Measurements from ENCODE around the gene MRGPRX3. TPM values are rescaled to one million over a fixed set of nuclear protein-coding genes. Genes with fewer than 3 reads are reported as not detected.

The MRGPRX3 gene
- total and polyA plus RNA-seq, 9 donors = 0.15 TPM; not detected in 8

GRCh38 chr11:18135308-18135707 is 2.9 kb downstream of the MRGPRX3 start:
- Histone ChIP-seq H3K4me1 (ENCODE audit: insufficient read depth) (no peaks in the 10 kb centered on the region), H3K27ac (no peak overlapping the region), H3K4me3 (no peak overlapping the region), H3K36me3 (no peaks in the 10 kb centered on the region), H3K9me3 (no peaks in the 10 kb centered on the region), H3K27me3 (no peaks in the 10 kb centered on the region)
- WGBS, 3 donors = 26 to 39% (median 32%) methylated on average over 2 of the region's 2 CpGs
- DNase-seq = no peak
- TF ChIP-seq EP300 (IDR thresholded peaks at IDR 0.05) (no peak), POLR2A (IDR thresholded peaks at IDR 0.05) (no peak), CTCF (IDR thresholded peaks at IDR 0.05) (no peak)
- intact Hi-C loops (cut with DNase I) = no loop called here

GRCh38 chr11:18137186-18137800 is 4.9 kb downstream of the MRGPRX3 start:
- DNase-seq = no peak
- H3K27ac ChIP-seq = no peak overlapping the region
- H3K4me3 ChIP-seq = no peak overlapping the region
- WGBS, 3 donors = 94 to 95% (median 95%) methylated on average over 29 of the region's 29 CpGs
- TF ChIP-seq CTCF (IDR thresholded peaks at IDR 0.05) (no peak), POLR2A (IDR thresholded peaks at IDR 0.05) (no peak), EP300 (IDR thresholded peaks at IDR 0.05) (no peak)
- H3K27me3 ChIP-seq = no peaks in the 10 kb centered on the region
- no peaks in the 10 kb centered on the region for H3K36me3 ChIP-seq
- no peaks in the 10 kb centered on the region for H3K9me3 ChIP-seq
- no peaks in the 10 kb centered on the region for H3K4me1 ChIP-seq (ENCODE audit: insufficient read depth)
- intact Hi-C loops (cut with DNase I) = no loop called here

GRCh38 chr11:18140145-18140544 is 7.8 kb downstream of the MRGPRX3 start:
- Histone ChIP-seq H3K4me1 (ENCODE audit: insufficient read depth) (no peaks in the 10 kb centered on the region), H3K9me3 (no peaks in the 10 kb centered on the region), H3K27ac (no peak overlapping the region), H3K27me3 (no peaks in the 10 kb centered on the region), H3K36me3 (no peaks in the 10 kb centered on the region), H3K4me3 (no peak overlapping the region)
- TF ChIP-seq CTCF (IDR thresholded peaks at IDR 0.05) = no peak
- intact Hi-C loops (cut with DNase I) = no loop called here
- 83 to 87% (median 85%) methylated on average over 2 of the region's 2 CpGs for WGBS, 3 donors
- DNase-seq = no peak

- intact Hi-C loops (cut with DNase I) = no loop called here
- no peaks in the 10 kb centered on the region for H3K9me3 ChIP-seq
- no peak for DNase-seq
- WGBS, 3 donors = 60 to 70% (median 63%) methylated on average over 5 of the region's 5 CpGs
- no peak overlapping the region for H3K27ac ChIP-seq
- H3K36me3 ChIP-seq = no peaks in the 10 kb centered on the region
- H3K4me3 ChIP-seq = no peak overlapping the region
- TF ChIP-seq POLR2A (IDR thresholded peaks at IDR 0.05) = no peak
- no peak for TF ChIP-seq EP300 (IDR thresholded peaks at IDR 0.05)
- TF ChIP-seq CTCF (IDR thresholded peaks at IDR 0.05) = no peak
- H3K27me3 ChIP-seq = no peaks in the 10 kb centered on the region
- H3K4me1 ChIP-seq (ENCODE audit: insufficient read depth) = no peaks in the 10 kb centered on the region
These were observed 11.9 kb downstream of the MRGPRX3 start for GRCh38 chr11:18144243-18144642.
